HG03439 (cell line): ENCODE measurements around the gene PIGO.
A peak's percentile ranks its signal among the peaks of the same experiment; 100 is the strongest.

Experiments
- ATAC-seq: cut with Tn5 transposase; IDR thresholded peaks from one replicate; pipeline ENCODE4 v1.9.1; 2021; ENCODE audit warnings: mild to moderate bottlenecking, moderate library complexity; ENCODE audit not compliant: unreplicated experiment

PIGO gene

GRCh38 chr9:35107297-35108290, 11.2 kb upstream of the PIGO start:
- no peak for ATAC-seq

DNA sequence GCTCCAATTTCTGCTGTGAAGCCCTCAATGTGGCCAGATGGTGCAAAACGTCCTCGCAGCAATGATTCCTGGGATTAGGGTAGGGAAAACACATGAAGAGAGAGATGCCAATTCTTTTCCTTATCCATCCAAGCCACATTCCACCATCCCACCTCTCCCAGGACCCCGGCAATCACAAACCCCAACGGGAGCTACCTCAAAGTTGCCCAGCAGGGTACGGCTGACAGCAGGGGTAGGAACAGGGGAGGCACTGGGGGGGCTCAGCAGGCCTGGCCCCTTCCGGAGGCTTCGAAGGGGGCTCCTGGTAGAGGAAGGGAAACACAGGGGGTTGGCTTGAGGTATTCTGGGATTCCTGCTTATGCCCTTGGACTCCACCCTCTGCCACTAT, 9.9 kb upstream of the PIGO start:
- ATAC-seq = no peak

GRCh38 chr9:35105571-35106342, 9.4 kb upstream of the PIGO start:
- no peak for ATAC-seq

GRCh38 chr9:35105126-35105525, 8.7 kb upstream of the PIGO start:
- ATAC-seq = no peak

- no peak for ATAC-seq
These were observed 8.2 kb upstream of the PIGO start for GRCh38 chr9:35104586-35104985.

GRCh38 chr9:35103660-35104191, 7.3 kb upstream of the PIGO start:
- no peak for ATAC-seq

- peak; percentile 94 for ATAC-seq
These were observed 6.6 kb upstream of the PIGO start, which contains the start of gene STOML2 for GRCh38 chr9:35102769-35103659. STOML2 (minus strand) TSS chr9:35103131; CDS start chr9:35103094, 37 bp downstream.

GRCh38 chr9:35102465-35102768, 6.0 kb upstream of the PIGO start:
- ATAC-seq = peak; percentile 17

DNA sequence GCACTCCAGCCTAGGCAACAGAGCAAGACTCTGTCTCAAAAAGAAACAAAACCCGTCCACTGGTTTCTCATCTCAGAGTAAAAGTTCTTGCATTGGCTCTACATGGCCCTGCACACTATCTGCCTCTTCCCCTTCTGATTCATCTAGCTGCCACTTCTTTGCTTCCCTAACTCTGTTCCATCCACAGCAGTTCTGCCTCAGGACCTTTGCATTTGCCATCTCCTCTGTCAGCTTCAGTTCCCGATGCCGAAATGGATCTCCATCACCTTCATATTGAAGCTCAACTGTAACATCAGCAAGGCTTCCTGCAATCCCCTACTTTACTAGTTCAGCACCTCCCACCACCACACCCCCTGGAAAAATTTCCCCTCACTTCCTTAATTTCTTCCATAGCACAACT, 1.2 kb upstream of the PIGO start:
- no peak for ATAC-seq

- ATAC-seq = no peak
These were observed 4.9 kb downstream of the PIGO start for GRCh38 chr9:35091536-35091935.

DNA sequence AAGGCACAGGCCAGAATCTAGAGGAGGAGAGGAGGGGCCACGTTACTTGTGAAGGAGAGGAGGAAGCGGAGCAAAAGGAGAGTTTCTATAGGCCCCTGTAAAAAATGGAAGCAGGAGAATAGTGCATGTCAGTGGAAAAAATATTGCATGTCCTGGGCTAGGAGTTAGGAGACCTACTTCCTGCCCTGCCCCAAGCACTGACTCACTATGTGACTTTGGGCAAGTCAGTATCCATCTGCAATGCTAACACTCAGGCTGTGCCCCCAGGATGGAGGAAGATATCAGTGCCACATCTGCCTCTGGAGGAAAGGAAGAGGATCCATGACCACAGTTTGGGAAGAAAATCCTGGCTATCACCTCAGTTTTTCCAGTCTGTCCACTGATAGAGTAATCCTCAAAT, 7.0 kb downstream of the PIGO start:
- ATAC-seq = no peak

DNA sequence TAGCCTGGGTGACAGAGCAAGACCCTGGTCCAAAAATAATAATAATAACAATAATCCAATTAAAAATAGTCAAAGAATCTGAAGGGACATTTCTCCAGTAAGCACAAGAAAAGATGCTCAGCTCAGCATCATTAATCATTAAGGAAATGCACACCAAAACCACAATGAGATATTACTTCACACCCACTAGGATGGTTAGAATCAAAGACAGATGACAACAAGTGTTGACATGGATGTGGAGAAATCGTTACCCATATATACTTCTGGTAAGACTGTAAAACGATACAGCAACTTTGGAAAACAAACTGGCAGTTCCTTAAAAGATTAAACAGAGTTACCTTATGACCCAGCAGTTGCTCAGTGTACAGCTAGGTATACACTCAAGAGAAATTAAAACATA, 11.3 kb downstream of the PIGO start:
- ATAC-seq = no peak

DNA sequence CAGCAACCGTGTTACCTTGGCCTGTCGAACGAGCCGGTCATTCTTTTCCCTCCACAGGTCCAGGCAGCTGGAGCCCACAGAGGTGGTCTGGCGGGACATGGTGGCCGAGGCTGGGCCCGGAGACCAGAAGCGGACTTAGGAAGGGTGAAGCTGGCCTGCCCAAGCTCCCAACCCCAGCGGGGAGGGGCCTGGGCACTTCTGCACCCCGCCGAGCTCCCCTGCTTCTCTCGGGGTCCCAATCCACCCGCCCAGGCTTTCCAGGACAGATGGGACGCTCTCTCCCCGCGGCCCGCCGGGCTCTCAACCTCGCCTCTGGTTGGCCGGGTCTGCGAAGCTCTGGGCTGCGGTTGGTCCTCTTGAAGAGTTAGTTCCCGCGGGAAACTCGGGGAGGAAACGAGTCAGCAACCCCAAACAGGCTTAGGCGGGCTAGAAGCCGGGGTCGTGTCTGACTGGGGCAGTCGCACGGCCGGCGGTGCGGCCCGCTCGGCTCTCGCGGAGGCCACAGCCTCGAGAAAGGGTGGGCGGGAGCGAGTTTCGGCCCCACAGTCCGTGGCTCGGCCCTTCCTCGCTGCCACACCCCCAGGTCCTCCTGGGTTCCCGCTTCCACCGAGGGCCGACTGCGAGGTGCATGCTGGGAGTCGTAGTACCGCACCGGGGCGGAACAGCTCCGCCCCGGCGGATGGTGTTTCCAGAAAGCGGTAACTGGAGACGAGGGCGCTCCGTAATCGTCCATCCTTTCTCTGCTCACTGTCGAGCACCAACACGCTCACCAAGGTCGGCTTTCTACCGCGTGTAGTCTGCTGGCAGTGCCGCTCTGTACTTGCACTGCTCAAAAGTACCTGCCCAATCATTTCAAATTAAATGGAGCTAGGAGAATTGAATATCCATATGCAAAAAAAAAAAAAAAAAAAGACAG, 16.7 kb downstream of the PIGO start, which contains the start of gene FANCG:
TSS of gene FANCG (minus strand) at position 517 of the 916 bp plus-strand sequence. CDS start at position 99, 418 bp downstream.
- ATAC-seq = peak; percentile 87

DNA sequence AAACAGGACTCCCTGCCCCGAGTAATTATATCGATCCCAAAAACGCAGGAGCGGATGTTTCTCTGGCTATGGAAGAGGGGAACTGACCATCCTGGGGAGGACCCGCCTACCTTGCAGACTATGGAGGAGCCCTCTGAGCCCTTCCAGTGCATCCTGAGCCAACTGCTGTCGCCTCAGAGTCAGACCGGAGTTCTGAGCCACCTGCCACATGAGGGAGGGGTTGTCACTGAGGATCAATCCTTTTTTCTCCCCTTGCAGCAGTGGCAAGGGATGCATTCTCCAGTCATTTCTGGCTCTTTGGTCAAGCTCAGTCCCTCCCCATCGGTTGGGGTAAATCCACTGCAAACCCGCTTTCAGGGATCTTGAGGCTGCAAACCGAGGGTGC, 17.4 kb downstream of the PIGO start:
- no peak for ATAC-seq

DNA sequence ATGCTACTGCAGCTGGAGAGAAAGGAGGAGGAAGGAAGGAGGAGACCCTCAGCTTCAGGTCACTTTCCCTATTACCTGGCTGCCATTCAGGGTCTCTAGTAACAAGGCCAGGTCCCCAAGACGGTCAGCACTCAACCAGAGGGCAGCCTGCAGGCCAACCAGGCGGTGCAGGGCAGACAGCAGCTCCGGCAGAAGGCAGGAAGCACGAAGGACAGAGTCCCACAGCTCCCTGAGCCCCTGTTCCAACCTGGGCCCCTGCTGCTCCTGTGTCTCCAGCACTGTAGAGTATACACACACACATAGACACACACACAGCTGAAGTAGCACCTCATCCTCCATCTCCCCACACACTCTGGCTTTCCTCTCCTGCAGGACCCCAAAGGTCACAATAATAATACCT, 18.3 kb downstream of the PIGO start:
- no peak for ATAC-seq

DNA sequence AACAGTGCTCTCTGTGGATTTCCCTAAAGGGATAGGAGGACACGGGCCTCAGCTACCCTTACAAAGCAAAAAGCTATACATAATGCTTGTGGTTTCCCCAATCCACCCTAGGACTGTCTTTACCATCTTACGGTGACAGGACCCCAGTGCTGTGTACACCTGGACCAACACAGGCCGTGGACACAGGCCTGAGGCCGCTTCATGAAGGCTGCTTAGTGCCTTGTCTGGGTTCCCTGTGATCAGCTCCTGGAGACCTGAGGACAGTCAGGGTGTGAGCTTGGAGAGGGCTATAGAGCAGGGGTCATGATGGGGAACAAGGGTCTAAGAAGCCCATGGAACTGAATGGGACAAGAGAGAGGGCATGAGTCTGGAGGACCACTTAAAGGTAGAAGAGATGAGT, 19.5 kb downstream of the PIGO start:
- ATAC-seq = no peak

DNA sequence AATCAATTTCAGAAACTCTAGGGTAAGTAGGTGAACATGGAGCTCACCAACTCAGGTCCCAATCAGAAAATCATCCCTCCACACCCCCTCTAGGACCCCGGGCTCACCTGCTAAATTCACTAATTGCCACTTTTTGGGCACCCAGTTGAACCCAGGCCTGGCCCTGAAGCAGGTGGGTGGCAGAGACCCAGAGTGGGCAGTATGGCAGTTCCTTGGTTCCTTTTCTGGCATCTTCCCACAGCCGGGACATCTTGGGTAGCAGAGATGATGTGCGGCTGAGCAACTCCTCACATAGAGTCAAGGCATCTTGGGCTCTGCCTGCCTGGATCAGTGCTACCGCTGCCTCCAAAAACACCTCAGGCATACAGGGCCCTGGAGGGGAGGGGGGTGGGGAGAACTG, 21.0 kb downstream of the PIGO start:
- ATAC-seq = no peak

- no peak for ATAC-seq
These were observed 21.6 kb downstream of the PIGO start for GRCh38 chr9:35074791-35075190.

- no peak for ATAC-seq
These were observed 22.2 kb downstream of the PIGO start for GRCh38 chr9:35074141-35074540.

DNA sequence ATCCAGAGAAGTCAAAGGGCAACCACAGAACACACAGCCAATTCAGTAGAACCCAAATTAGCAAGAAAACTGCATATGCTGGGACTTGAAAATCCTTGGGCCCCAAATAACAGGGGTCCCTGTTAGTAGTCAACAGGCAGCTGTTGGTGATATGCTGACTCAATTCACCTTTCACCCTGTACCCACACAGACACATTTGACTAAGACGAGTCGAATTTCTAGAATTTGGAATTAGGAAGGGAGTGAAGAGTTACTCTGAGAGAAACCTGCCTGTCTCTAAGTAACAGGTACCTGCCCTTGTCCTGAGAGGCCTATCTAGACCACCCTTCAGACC, 23.1 kb downstream of the PIGO start:
- no peak for ATAC-seq
